ENCODE results near the gene MGAT4C.
"Not testable (repeated sequence)": the region's sequence is repeated elsewhere in the genome, so short reads cannot be mapped to it uniquely, and the experiment has no call there.

Gene MGAT4C

DNA sequence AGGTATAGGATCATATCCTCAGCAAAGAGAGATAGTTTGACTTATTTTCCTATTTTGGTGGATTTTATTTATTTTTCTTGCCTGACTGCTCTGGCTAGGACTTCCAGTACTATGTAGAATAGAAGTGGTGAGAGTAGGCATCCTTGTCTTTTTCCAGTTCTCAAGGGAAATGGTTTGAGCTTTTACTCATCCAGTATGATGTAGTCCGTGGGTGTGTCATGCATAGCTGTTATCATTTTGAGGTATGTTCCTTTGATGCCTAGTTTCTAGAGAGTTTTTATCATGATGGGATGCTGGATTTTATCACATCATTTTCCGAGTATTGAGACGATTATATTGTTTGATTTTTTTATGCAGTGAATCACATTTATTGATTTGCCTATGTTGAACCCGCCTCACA lies 97.2 kb downstream of the MGAT4C start:
- Histone ChIP-seq H3K4me3 (ENCODE audit: low read length) (no peak overlapping the region), H3K9ac (ENCODE audit: low read length) (no peak overlapping the region), H3K36me3 (ENCODE audit: control insufficient read depth, insufficient read depth, low read length) (no peaks in the 10 kb centered on the region), H3K27me3 (ENCODE audit: control insufficient read depth, insufficient read depth, low read length) (no peaks in the 10 kb centered on the region), H3K9me3 (ENCODE audit: control insufficient read depth, low read length) (no peaks in the 10 kb centered on the region), H3K4me1 (ENCODE audit: control insufficient read depth, insufficient read depth, low read length) (no peaks in the 10 kb centered on the region)

DNA sequence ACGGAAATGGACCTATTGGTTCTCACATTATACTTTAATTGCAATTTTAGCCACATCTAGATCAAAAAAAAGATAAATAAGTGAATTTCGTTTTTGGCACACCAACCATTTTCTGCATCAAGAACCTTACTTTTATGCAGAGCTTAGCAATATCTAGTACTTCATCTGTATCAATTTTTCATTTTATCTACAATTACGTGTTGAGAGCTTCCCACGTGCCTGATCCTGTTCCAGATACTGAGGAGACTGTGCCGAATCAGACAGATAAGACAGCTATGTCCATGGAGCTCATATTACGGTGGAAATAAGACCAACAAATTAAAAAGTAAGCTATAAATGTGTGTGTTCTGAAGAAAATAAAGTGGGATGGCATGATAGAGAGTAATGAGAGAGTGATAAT lies 101.6 kb downstream of the MGAT4C start:
- no peaks in the 10 kb centered on the region for H3K9me3 ChIP-seq (ENCODE audit: control insufficient read depth, low read length)
- no peak overlapping the region for H3K4me3 ChIP-seq (ENCODE audit: low read length)
- no peaks in the 10 kb centered on the region for H3K36me3 ChIP-seq (ENCODE audit: control insufficient read depth, insufficient read depth, low read length)
- H3K4me1 ChIP-seq (ENCODE audit: control insufficient read depth, insufficient read depth, low read length) = no peaks in the 10 kb centered on the region
- H3K27me3 ChIP-seq (ENCODE audit: control insufficient read depth, insufficient read depth, low read length) = no peaks in the 10 kb centered on the region
- H3K9ac ChIP-seq (ENCODE audit: low read length) = no peak overlapping the region

DNA sequence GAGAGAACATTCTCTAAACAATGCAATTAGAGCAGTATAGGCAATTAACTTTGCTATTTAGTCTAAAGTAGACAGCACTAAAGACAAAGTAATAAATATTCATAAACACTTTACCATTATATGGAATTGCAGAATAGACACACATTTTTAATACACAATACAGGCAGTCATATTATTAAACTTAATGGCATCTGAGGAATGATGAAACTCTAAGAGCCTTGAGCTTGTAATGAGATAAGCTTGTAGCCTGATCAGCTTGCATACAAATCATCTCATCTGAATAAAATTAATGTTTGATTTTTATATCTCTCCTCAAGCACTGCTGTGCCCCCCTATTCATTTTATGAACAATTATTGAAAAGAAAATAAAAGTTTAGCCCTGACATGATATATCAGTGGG lies 107.6 kb downstream of the MGAT4C start:
- Histone ChIP-seq H3K36me3 (ENCODE audit: control insufficient read depth, insufficient read depth, low read length) (no peaks in the 10 kb centered on the region), H3K9ac (ENCODE audit: low read length) (no peak overlapping the region), H3K4me3 (ENCODE audit: low read length) (no peak overlapping the region), H3K27me3 (ENCODE audit: control insufficient read depth, insufficient read depth, low read length) (no peaks in the 10 kb centered on the region), H3K4me1 (ENCODE audit: control insufficient read depth, insufficient read depth, low read length) (no peaks in the 10 kb centered on the region), H3K9me3 (ENCODE audit: control insufficient read depth, low read length) (no peaks in the 10 kb centered on the region)

DNA sequence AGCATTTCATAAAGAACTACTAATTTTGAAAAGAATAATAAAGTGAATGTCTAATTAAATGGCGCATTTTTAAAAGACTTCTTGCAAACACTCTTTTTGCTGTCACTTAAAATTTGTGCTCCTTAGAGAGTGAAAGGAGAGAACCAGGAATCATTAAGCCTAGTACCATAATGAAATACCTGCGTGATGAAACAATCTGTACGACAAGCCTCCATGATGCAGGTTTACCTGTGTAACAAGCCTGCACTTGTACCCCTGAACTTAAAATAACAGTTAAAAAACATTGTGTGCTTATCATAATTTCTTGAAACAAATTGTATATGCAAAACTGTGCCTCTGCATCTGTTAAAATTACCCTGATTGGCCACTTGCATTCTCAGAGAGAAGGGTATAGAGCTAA lies 108.1 kb downstream of the MGAT4C start:
- Histone ChIP-seq H3K27me3 (ENCODE audit: control insufficient read depth, insufficient read depth, low read length) (no peaks in the 10 kb centered on the region), H3K4me3 (ENCODE audit: low read length) (no peak overlapping the region), H3K4me1 (ENCODE audit: control insufficient read depth, insufficient read depth, low read length) (no peaks in the 10 kb centered on the region), H3K9ac (ENCODE audit: low read length) (no peak overlapping the region), H3K36me3 (ENCODE audit: control insufficient read depth, insufficient read depth, low read length) (no peaks in the 10 kb centered on the region), H3K9me3 (ENCODE audit: control insufficient read depth, low read length) (no peaks in the 10 kb centered on the region)

DNA sequence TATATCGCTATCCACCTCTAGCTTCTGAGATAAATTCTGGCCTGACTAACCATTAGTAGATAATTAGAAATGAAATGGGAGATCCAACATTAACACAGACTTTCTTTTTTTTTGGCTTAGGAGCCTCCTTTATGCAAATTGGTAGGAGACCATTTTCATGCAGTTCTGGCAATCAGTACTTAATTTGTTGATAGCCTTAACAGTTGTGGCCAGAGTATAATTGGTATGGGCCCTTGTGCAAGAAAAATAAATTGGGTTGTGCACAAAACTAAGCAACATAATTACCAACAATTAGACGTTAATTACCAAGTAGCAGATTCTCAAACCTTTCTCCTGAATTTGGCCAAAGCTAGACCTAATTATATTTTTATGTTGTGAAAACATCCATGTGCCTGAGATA lies 111.0 kb downstream of the MGAT4C start:
- Histone ChIP-seq H3K27me3 (ENCODE audit: control insufficient read depth, insufficient read depth, low read length) (no peaks in the 10 kb centered on the region), H3K9me3 (ENCODE audit: control insufficient read depth, low read length) (no peaks in the 10 kb centered on the region), H3K9ac (ENCODE audit: low read length) (no peak overlapping the region), H3K4me1 (ENCODE audit: control insufficient read depth, insufficient read depth, low read length) (no peaks in the 10 kb centered on the region), H3K36me3 (ENCODE audit: control insufficient read depth, insufficient read depth, low read length) (no peaks in the 10 kb centered on the region), H3K4me3 (ENCODE audit: low read length) (no peak overlapping the region)

DNA sequence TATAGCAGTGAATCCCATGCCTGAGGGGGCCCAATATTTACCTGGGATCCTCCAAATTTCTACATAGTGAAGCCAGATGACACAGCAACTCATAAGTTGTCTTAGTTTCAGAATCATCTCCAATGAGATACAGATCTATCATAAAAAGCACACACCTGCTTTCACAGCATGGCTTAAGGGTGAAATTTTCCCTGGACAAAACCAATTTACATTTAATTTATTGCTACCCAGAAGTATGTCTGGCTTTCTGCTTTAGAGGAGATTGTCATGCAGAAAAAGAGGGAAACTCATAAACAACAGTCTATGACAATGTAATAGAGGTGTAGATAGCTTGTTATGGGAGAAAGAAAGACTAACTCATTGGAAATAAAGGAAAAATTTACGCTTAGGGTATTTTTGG lies 113.0 kb downstream of the MGAT4C start:
- Histone ChIP-seq H3K4me3 (ENCODE audit: low read length) (no peak overlapping the region), H3K9me3 (ENCODE audit: control insufficient read depth, low read length) (no peaks in the 10 kb centered on the region), H3K27me3 (ENCODE audit: control insufficient read depth, insufficient read depth, low read length) (no peaks in the 10 kb centered on the region), H3K4me1 (ENCODE audit: control insufficient read depth, insufficient read depth, low read length) (no peaks in the 10 kb centered on the region), H3K36me3 (ENCODE audit: control insufficient read depth, insufficient read depth, low read length) (no peaks in the 10 kb centered on the region), H3K9ac (ENCODE audit: low read length) (no peak overlapping the region)

DNA sequence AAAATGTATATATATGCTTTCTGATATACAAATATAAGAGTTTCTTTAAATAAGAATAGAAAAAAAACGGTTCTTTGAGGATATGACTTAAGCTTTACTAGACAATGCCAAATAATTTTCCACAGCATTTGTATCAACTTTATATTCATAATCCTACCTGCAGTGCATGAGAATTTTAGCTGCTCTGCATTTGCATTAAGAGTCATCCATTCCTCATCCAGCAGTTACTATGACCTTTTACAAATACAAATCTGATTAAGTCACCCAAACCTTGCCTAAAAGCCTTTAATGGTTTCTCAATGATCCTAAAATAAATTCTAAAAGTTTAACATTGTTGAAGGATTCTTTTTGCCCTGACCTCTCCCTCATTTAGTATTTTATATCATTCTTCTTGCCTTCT lies 116.5 kb downstream of the MGAT4C start:
- H3K9me3 ChIP-seq (ENCODE audit: control insufficient read depth, low read length) = no peaks in the 10 kb centered on the region
- no peaks in the 10 kb centered on the region for H3K4me1 ChIP-seq (ENCODE audit: control insufficient read depth, insufficient read depth, low read length)

DNA sequence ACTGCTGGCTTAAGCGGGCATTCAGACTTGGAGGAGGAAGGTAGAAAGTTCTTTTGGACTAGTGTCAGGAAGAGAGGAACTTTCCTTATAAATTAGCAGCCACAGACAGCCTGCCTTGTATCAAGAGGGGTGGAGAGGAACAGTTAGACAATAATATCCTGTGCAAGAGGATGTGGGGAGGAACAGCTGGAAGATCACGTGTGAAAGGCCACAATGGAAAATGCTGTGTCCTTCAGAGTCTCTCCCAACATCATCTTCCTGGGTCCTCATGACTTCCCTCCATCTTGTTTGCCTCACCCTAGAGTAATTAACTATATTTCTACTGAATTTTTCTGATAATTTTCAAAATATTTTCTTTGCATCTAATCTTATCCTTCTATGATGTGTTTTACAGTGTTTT lies 117.4 kb downstream of the MGAT4C start:
- Histone ChIP-seq H3K4me3 (ENCODE audit: low read length) (no peak overlapping the region), H3K36me3 (ENCODE audit: control insufficient read depth, insufficient read depth, low read length) (no peaks in the 10 kb centered on the region), H3K9me3 (ENCODE audit: control insufficient read depth, low read length) (no peaks in the 10 kb centered on the region), H3K27me3 (ENCODE audit: control insufficient read depth, insufficient read depth, low read length) (no peaks in the 10 kb centered on the region), H3K9ac (ENCODE audit: low read length) (no peak overlapping the region), H3K4me1 (ENCODE audit: control insufficient read depth, insufficient read depth, low read length) (no peaks in the 10 kb centered on the region)

More for the DNA sequence above, 116.5 kb downstream of the MGAT4C start:
- Histone ChIP-seq H3K9ac (ENCODE audit: low read length) (no peak overlapping the region), H3K4me3 (ENCODE audit: low read length) (no peak overlapping the region), H3K36me3 (ENCODE audit: control insufficient read depth, insufficient read depth, low read length) (no peaks in the 10 kb centered on the region), H3K27me3 (ENCODE audit: control insufficient read depth, insufficient read depth, low read length) (no peaks in the 10 kb centered on the region)

DNA sequence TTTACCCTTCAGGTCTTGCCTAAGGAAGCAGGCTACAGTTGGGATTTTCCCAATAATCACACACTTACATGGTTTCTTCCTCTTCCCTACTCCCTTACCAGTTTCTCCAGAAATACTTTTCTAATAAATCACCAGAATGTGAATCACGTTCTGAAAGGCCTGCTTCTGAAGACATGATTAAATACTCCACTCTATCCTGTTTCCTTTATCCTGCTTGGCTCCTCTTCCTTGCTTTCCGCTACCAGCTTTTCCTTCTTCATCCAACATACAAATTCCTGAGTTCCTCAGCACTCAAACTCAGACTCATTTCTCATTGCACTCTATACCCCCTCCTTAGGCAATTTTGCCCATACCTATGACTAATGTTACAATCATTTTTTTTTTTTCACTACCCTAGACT lies 118.3 kb downstream of the MGAT4C start:
- no peaks in the 10 kb centered on the region for H3K36me3 ChIP-seq (ENCODE audit: control insufficient read depth, insufficient read depth, low read length)
- no peak overlapping the region for H3K9ac ChIP-seq (ENCODE audit: low read length)
- H3K27me3 ChIP-seq (ENCODE audit: control insufficient read depth, insufficient read depth, low read length) = no peaks in the 10 kb centered on the region
- no peaks in the 10 kb centered on the region for H3K9me3 ChIP-seq (ENCODE audit: control insufficient read depth, low read length)
- H3K4me3 ChIP-seq (ENCODE audit: low read length) = no peak overlapping the region
- no peaks in the 10 kb centered on the region for H3K4me1 ChIP-seq (ENCODE audit: control insufficient read depth, insufficient read depth, low read length)

DNA sequence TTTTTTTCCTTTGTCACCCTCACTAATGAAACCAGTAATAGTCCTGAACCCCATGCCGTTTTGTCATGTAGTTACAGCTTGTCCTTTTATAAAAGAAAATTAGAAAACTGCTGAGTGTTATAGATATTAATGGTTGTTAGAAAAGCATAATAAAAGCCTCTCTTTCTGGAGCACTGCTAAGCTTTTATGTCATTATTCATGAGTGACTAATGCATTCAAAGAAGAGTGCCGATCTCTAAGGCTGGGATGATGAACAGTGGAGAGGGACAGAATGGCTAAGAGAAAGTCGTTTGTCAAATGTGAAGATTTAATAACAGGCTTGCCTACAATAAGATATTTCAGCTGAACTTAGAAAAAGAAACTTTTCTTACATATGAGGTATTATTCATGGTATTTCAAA lies 121.6 kb downstream of the MGAT4C start:
- no peaks in the 10 kb centered on the region for H3K9me3 ChIP-seq (ENCODE audit: control insufficient read depth, low read length)
- no peak overlapping the region for H3K4me3 ChIP-seq (ENCODE audit: low read length)
- no peaks in the 10 kb centered on the region for H3K36me3 ChIP-seq (ENCODE audit: control insufficient read depth, insufficient read depth, low read length)
- no peak overlapping the region for H3K9ac ChIP-seq (ENCODE audit: low read length)
- H3K4me1 ChIP-seq (ENCODE audit: control insufficient read depth, insufficient read depth, low read length) = no peaks in the 10 kb centered on the region
- no peaks in the 10 kb centered on the region for H3K27me3 ChIP-seq (ENCODE audit: control insufficient read depth, insufficient read depth, low read length)

DNA sequence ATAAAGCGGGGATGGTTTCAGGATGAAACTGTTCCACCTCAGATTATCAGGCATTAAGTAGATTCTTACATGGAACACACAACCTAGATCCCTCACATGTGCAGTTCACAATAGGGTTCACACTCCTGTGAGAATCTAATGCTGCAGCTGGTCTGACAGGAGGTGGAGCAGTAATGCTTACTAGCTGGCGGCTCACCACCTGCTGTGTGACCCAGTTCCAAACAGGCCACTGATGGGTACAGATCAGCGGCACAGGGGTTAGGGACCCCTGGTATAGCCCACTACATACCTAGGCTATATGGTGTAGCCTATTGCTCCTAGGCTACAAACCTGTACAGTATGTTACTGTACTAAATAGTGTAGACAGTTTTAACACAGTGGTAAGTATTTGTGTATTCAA lies 129.3 kb downstream of the MGAT4C start:
- H3K4me3 ChIP-seq (ENCODE audit: low read length); H3K36me3 ChIP-seq (ENCODE audit: control insufficient read depth, insufficient read depth, low read length); H3K4me1 ChIP-seq (ENCODE audit: control insufficient read depth, insufficient read depth, low read length); H3K9ac ChIP-seq (ENCODE audit: low read length); H3K9me3 ChIP-seq (ENCODE audit: control insufficient read depth, low read length); H3K27me3 ChIP-seq (ENCODE audit: control insufficient read depth, insufficient read depth, low read length): not testable (repeated sequence)

DNA sequence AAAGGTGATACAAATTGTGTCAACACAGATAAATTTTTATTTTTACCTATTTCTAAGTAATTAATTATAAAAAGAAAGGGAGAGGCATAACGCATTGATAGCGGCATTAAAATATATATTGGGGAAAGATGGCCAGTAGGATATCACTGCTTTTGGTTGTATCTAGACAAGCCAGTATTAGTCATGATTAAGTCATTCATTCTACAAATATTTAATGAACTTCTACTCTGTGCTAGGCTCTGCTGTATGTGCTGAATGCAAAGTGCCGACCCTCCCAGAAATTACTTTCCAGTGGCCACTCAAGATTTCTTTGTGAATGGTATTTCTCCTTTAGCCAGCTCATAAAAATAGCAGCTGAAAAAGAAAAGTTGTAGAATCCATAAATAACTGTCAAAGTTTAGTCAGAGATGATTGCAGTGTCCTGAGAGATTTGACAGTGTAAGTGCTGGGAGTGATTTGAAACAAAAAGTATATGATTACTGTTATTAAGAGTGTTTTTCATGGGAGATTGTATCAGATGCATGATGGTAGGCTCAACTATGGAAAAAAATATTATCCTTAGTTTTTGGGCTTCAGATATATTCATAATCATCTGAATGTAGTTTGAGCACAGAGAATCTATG lies 133.2 kb downstream of the MGAT4C start:
- no peak overlapping the region for H3K9ac ChIP-seq (ENCODE audit: low read length)
- H3K9me3 ChIP-seq (ENCODE audit: control insufficient read depth, low read length) = no peaks in the 10 kb centered on the region
- H3K4me3 ChIP-seq (ENCODE audit: low read length) = no peak overlapping the region
- no peaks in the 10 kb centered on the region for H3K4me1 ChIP-seq (ENCODE audit: control insufficient read depth, insufficient read depth, low read length)
- H3K27me3 ChIP-seq (ENCODE audit: control insufficient read depth, insufficient read depth, low read length) = no peaks in the 10 kb centered on the region
- no peaks in the 10 kb centered on the region for H3K36me3 ChIP-seq (ENCODE audit: control insufficient read depth, insufficient read depth, low read length)

DNA sequence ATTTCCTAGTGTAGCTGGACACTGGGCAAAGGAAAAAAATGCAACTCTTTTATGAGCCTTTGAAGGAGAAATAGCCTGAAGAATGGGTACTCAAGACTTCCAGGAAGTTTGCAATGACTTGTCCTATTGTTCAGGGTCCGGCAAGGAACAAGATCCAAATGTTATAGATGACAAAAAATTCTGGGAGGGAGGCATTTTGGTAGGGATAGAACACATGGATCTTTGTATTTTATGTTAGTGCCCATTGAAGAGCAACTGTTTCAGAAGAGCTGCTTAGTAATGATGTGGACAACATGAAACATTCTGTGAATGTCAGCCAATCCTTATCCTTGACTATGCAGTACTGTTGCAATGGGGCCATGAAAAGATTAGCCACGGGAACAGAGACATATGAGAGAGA lies 138.0 kb downstream of the MGAT4C start:
- Histone ChIP-seq H3K9ac (ENCODE audit: low read length) (no peak overlapping the region), H3K27me3 (ENCODE audit: control insufficient read depth, insufficient read depth, low read length) (no peaks in the 10 kb centered on the region), H3K4me1 (ENCODE audit: control insufficient read depth, insufficient read depth, low read length) (no peaks in the 10 kb centered on the region), H3K36me3 (ENCODE audit: control insufficient read depth, insufficient read depth, low read length) (no peaks in the 10 kb centered on the region), H3K4me3 (ENCODE audit: low read length) (no peak overlapping the region), H3K9me3 (ENCODE audit: control insufficient read depth, low read length) (no peaks in the 10 kb centered on the region)

Data from mucosa of stomach (tissue), 1 donor.